ENCODE results near the gene DERA.

Gene DERA

DNA sequence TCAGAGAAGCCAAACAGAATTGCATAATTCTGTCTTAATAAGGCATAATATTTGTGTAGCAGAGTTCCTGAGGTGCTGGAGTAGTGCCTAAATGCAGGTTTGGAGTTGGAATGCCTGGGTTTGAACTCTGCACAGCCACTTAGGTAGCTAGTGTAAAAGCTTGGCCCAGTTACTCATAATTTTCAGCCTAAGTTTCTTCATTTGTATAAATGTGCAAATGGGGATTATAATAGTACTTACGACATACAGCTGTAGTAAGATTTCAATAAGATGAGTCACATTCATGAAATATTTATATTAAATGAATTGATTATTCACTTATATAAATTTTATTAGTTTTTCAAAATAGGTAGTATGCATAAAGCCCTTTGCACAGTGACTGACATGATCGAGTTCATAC lies 175.8 kb downstream of the DERA start:
- DNase-seq, result no peak
